GM15510 (cell line): ENCODE data around the gene YPEL4.
A peak's percentile ranks its signal among the peaks of the same experiment; 100 is the strongest.

Experiments
- POLR2A ChIP-seq: IDR thresholded peaks from 3 replicates; pipeline ENCODE4 v1.6.1; 2011; ENCODE audit warnings: borderline replicate concordance; ENCODE audit not compliant: insufficient read length; ENCODE audit errors: extremely low read depth

The YPEL4 gene

GRCh38 chr11:57657194-57658022, 7.7 kb upstream of the YPEL4 start, which contains the start of gene CLP1:
TSS of gene CLP1 (plus strand) at chr11:57657762. CDS start at chr11:57659477, 1,715 bp downstream.
- peak; percentile 66 for TF ChIP-seq POLR2A

- TF ChIP-seq POLR2A, result no peak
Observed at GRCh38 chr11:57656885-57657193, 7.1 kb upstream of the YPEL4 start.

GRCh38 chr11:57653163-57653562, 3.5 kb upstream of the YPEL4 start:
- TF ChIP-seq POLR2A, result no peak

- TF ChIP-seq POLR2A, result no peak
Observed at GRCh38 chr11:57652662-57653061, 3.0 kb upstream of the YPEL4 start.

- no peak for TF ChIP-seq POLR2A
Observed at GRCh38 chr11:57651408-57651807, 1.7 kb upstream of the YPEL4 start.

GRCh38 chr11:57650739-57651090, 1.0 kb upstream of the YPEL4 start:
- no peak for TF ChIP-seq POLR2A

GRCh38 chr11:57648801-57649735, 644 bp downstream of the YPEL4 start:
- TF ChIP-seq POLR2A, result no peak

GRCh38 chr11:57647960-57648800, 1.5 kb downstream of the YPEL4 start:
- no peak for TF ChIP-seq POLR2A

- no peak for TF ChIP-seq POLR2A
Observed at GRCh38 chr11:57647372-57647771, 2.3 kb downstream of the YPEL4 start.

- TF ChIP-seq POLR2A, result no peak
Observed at GRCh38 chr11:57646799-57647303, 2.9 kb downstream of the YPEL4 start.

GRCh38 chr11:57646194-57646798, 3.4 kb downstream of the YPEL4 start:
- TF ChIP-seq POLR2A, result no peak

GRCh38 chr11:57645689-57646085, 4.0 kb downstream of the YPEL4 start:
- TF ChIP-seq POLR2A, result no peak

GRCh38 chr11:57644748-57645688, 4.7 kb downstream of the YPEL4 start:
- TF ChIP-seq POLR2A, result no peak
